CD4-positive, alpha-beta T cell (primary cell): Measurements from ENCODE around the gene LAGE3. TPM values are rescaled to one million over a fixed set of nuclear protein-coding genes. Genes with fewer than 3 reads are reported as not detected.

ENCODE experiments used
- ATAC-seq: fragments of 200-7000 bp; cut with Tn5 transposase; one replicate; pipeline ENCODE4 v1.10.0; 2022; ENCODE audit warnings: mild to moderate bottlenecking; ENCODE audit not compliant: poor library complexity
- CTCF ChIA-PET: fragments of 350-600 bp; sonication (Branson Sonifier 250); formaldehyde crosslinking; loops from one replicate; lab custom pipeline; 2021; ENCODE audit warnings: antibody characterized with exemption, inconsistent platforms; lab: Charles Lee
- POLR2A ChIA-PET: fragments of 350-600 bp; sonication (Branson Sonifier 250); formaldehyde crosslinking; loops from one replicate; lab custom pipeline; 2021; ENCODE audit warnings: antibody characterized with exemption, inconsistent platforms; lab: Charles Lee
- DNase-seq, 14 experiments: peaks; one replicate each; pipeline ENCODE4 v3.0.0-alpha.2; 2013 to 2020; ENCODE audit warnings: mixed read lengths in 2 of 14
- H3K27ac ChIP-seq, 2 donors: one replicate each; pipeline versions ENCODE4 v1.5.1 to v1.7.0; 2013; ENCODE audit warnings: low read length in 2 of 2, low read depth in 1 of 2, mild to moderate bottlenecking in 1 of 2
- H3K27me3 ChIP-seq, 2 experiments: 1 replicate in 1 of 2; 2 replicates in 1 of 2; pipeline versions ENCODE4 v1.6.1 to v1.7.0; 2013; ENCODE audit warnings: low read length in 2 of 2, control low read depth in 1 of 2, mild to moderate bottlenecking in 1 of 2, moderate library complexity in 1 of 2; ENCODE audit not compliant: insufficient read depth in 2 of 2, control insufficient read depth in 1 of 2
- H3K36me3 ChIP-seq: one replicate; pipeline ENCODE4 v1.6.1; 2013; ENCODE audit warnings: low read length, control low read depth; ENCODE audit not compliant: insufficient read depth
- H3K4me1 ChIP-seq: one replicate; pipeline ENCODE4 v1.6.1; 2013; ENCODE audit warnings: low read length, control low read depth; ENCODE audit not compliant: insufficient read depth
- H3K4me3 ChIP-seq: one replicate; pipeline ENCODE4 v1.5.1; 2013; ENCODE audit warnings: mild to moderate bottlenecking, low read length, moderate library complexity
- H3K9me3 ChIP-seq, 2 experiments: 1 replicate in 1 of 2; 2 replicates in 1 of 2; pipeline versions ENCODE4 v1.6.1 to v1.7.0; 2013; ENCODE audit warnings: low read length in 2 of 2, mild to moderate bottlenecking in 2 of 2, control low read depth in 1 of 2, moderate library complexity in 1 of 2; ENCODE audit not compliant: control insufficient read depth in 1 of 2, insufficient read depth in 1 of 2
- H3K27ac Mint-ChIP-seq: one replicate; pipeline ENCODE4 v1.8.0; 2020; ENCODE audit warnings: mixed read lengths
- H3K27me3 Mint-ChIP-seq: one replicate; pipeline ENCODE4 v1.8.0; 2021; ENCODE audit warnings: mixed read lengths
- H3K36me3 Mint-ChIP-seq: one replicate; pipeline ENCODE4 v1.8.0; 2021; ENCODE audit warnings: low read depth, mixed read lengths
- H3K4me1 Mint-ChIP-seq: one replicate; pipeline ENCODE4 v1.8.0; 2021; ENCODE audit warnings: low read depth, mixed read lengths
- H3K4me3 Mint-ChIP-seq: one replicate; pipeline ENCODE4 v1.8.0; 2020; ENCODE audit warnings: mild to moderate bottlenecking, mixed read lengths
- H3K9me3 Mint-ChIP-seq: one replicate; pipeline ENCODE4 v1.8.0; 2020; ENCODE audit warnings: mixed read lengths
- CTCF ChIP-seq: fragments of 200-600 bp; IDR thresholded peaks from one replicate; pipeline ENCODE4 v1.8.0; 2022; ENCODE audit warnings: antibody characterized with exemption, mild to moderate bottlenecking
- intact Hi-C, 2 experiments: fragments of 100-400 bp; cut with DNase I in 1 of 2; cut with micrococcal nuclease in 1 of 2; formaldehyde crosslinking; loops; one replicate each; pipeline versions ENCODE4 v1.15.1 to v1.9.0; 2023 to 2025; cut with DNase I, micrococcal nuclease
- total RNA-seq, 174 experiments: library from RNA in 2 of 174; stranded (reverse) in 2 of 174; gene quantifications; one replicate each; pipeline ENCODE4 v1.2.3 and lab custom pipeline; 2021 to 2026

The LAGE3 gene
- total RNA-seq, 2 experiments from 2014 or later, result 5.7 to 6.6 TPM

- H3K4me3 Mint-ChIP-seq, result no peak overlapping the region
- H3K27me3 ChIP-seq, result no peaks in the 10 kb centered on the region
- intact Hi-C loops, result no loop called here
- no peaks in the 10 kb centered on the region for H3K4me1 Mint-ChIP-seq
- ChIA-PET POLR2A (no interaction called here), CTCF (no interaction called here)
- H3K36me3 ChIP-seq, result peaks cover 70% of the 10 kb centered on the region
- no peaks in the 10 kb centered on the region for H3K9me3 Mint-ChIP-seq
- H3K27ac Mint-ChIP-seq, result no peak overlapping the region
- no peak overlapping the region for H3K27ac ChIP-seq
- H3K9me3 ChIP-seq, result no peaks in the 10 kb centered on the region
- no peak for TF ChIP-seq CTCF
- no peak overlapping the region for H3K4me3 ChIP-seq
- no peaks in the 10 kb centered on the region for H3K4me1 ChIP-seq
- no peak for DNase-seq
- H3K36me3 Mint-ChIP-seq, result peaks cover 26% of the 10 kb centered on the region
- H3K27me3 Mint-ChIP-seq, result no peaks in the 10 kb centered on the region
- no peak for ATAC-seq
Measured at GRCh38 chrX:154465601-154466000, 13.5 kb downstream of the LAGE3 start.

GRCh38 chrX:154464806-154465365, 14.2 kb downstream of the LAGE3 start:
- Histone ChIP-seq H3K4me1 (peaks cover 5% of the 10 kb centered on the region), H3K9me3 (no peaks in the 10 kb centered on the region), H3K4me3 (no peak overlapping the region), H3K27ac (no peak overlapping the region), H3K36me3 (peaks cover 63% of the 10 kb centered on the region), H3K27me3 (no peaks in the 10 kb centered on the region)
- Mint-ChIP-seq H3K27me3 (no peaks in the 10 kb centered on the region), H3K4me1 (no peaks in the 10 kb centered on the region), H3K9me3 (no peaks in the 10 kb centered on the region), H3K27ac (no peak overlapping the region), H3K4me3 (no peak overlapping the region), H3K36me3 (peaks cover 22% of the 10 kb centered on the region)
- POLR2A ChIA-PET, result no interaction called here
- intact Hi-C loops, result no loop called here
- no peak for TF ChIP-seq CTCF
- CTCF ChIA-PET, result no interaction called here
- ATAC-seq (no peak), DNase-seq (no peak)

- H3K27me3 ChIP-seq, result no peaks in the 10 kb centered on the region
- H3K27ac ChIP-seq, result no peak overlapping the region
- H3K36me3 ChIP-seq, result peaks cover 59% of the 10 kb centered on the region
- no peak for DNase-seq
- POLR2A ChIA-PET, result no interaction called here
- no peak for ATAC-seq
- no peak overlapping the region for H3K4me3 Mint-ChIP-seq
- intact Hi-C loops, result no loop called here
- peaks cover 15% of the 10 kb centered on the region for H3K4me1 ChIP-seq
- no peak overlapping the region for H3K4me3 ChIP-seq
- no peaks in the 10 kb centered on the region for H3K9me3 ChIP-seq
- H3K27ac Mint-ChIP-seq, result no peak overlapping the region
- peaks cover 17% of the 10 kb centered on the region for H3K36me3 Mint-ChIP-seq
- H3K27me3 Mint-ChIP-seq, result no peaks in the 10 kb centered on the region
- CTCF ChIA-PET, result no interaction called here
- H3K9me3 Mint-ChIP-seq, result no peaks in the 10 kb centered on the region
- no peak for TF ChIP-seq CTCF
- H3K4me1 Mint-ChIP-seq, result peaks cover 6% of the 10 kb centered on the region
Measured at GRCh38 chrX:154463611-154464220, 15.4 kb downstream of the LAGE3 start.
